HG02943 (cell line): ENCODE measurements around the gene LRRC8B.
"Not testable (repeated sequence)": the region's sequence is repeated elsewhere in the genome, so short reads cannot be mapped to it uniquely, and the experiment has no call there.

Experiments
- ATAC-seq: cut with Tn5 transposase; IDR thresholded peaks from one replicate; pipeline ENCODE4 v1.9.1; 2021; ENCODE audit warnings: mild to moderate bottlenecking, low read depth, moderate library complexity; ENCODE audit not compliant: unreplicated experiment

Gene LRRC8B

GRCh38 chr1:89578946-89579684 lies 54.5 kb downstream of the LRRC8B start:
- ATAC-seq = no peak

GRCh38 chr1:89580036-89580435 lies 55.4 kb downstream of the LRRC8B start:
- no peak for ATAC-seq

- ATAC-seq = no peak
Observed at GRCh38 chr1:89581859-89582258, 57.2 kb downstream of the LRRC8B start.

GRCh38 chr1:89582571-89582970 lies 57.9 kb downstream of the LRRC8B start:
- ATAC-seq = no peak

GRCh38 chr1:89584211-89584610 lies 59.6 kb downstream of the LRRC8B start:
- ATAC-seq = no peak

- no peak for ATAC-seq
Observed at GRCh38 chr1:89584781-89585180, 60.2 kb downstream of the LRRC8B start.

- ATAC-seq = no peak
Observed at GRCh38 chr1:89587729-89588161, 63.1 kb downstream of the LRRC8B start.

GRCh38 chr1:89588480-89588879 lies 63.9 kb downstream of the LRRC8B start:
- no peak for ATAC-seq

GRCh38 chr1:89589515-89589914 lies 64.9 kb downstream of the LRRC8B start:
- ATAC-seq = no peak

- no peak for ATAC-seq
Observed at GRCh38 chr1:89590341-89591080, 65.9 kb downstream of the LRRC8B start.

- not testable (repeated sequence) for ATAC-seq
Observed at GRCh38 chr1:89592861-89593302, 68.3 kb downstream of the LRRC8B start.

GRCh38 chr1:89594096-89594740 lies 69.6 kb downstream of the LRRC8B start:
- ATAC-seq = no peak

GRCh38 chr1:89596698-89597097 lies 72.1 kb downstream of the LRRC8B start:
- ATAC-seq = no peak

- ATAC-seq = no peak
Observed at GRCh38 chr1:89598450-89599331, 74.1 kb downstream of the LRRC8B start.

- no peak for ATAC-seq
Observed at GRCh38 chr1:89599332-89599630, 74.7 kb downstream of the LRRC8B start.

- ATAC-seq = no peak
Observed at GRCh38 chr1:89600451-89601224, 76.0 kb downstream of the LRRC8B start.

- ATAC-seq = no peak
Observed at GRCh38 chr1:89602871-89603404, 78.3 kb downstream of the LRRC8B start.

GRCh38 chr1:89603651-89604413 lies 79.2 kb downstream of the LRRC8B start:
- no peak for ATAC-seq

GRCh38 chr1:89604414-89604735 lies 79.7 kb downstream of the LRRC8B start:
- no peak for ATAC-seq
